Stimulated activated CD4-positive, alpha-beta T cell treated with anti-CD3 and anti-CD28 coated beads, Interleukin-2, amount 100 ng/mL, for 48 hours (primary cell): ENCODE data around the gene DCLRE1B.
"Not testable (repeated sequence)": the region's sequence is repeated elsewhere in the genome, so short reads cannot be mapped to it uniquely, and the experiment has no call there.

ENCODE experiments used
- DNase-seq, 2 donors: peaks; one replicate each; pipeline ENCODE4 v3.0.0-alpha.2; 2020

Gene DCLRE1B

DNA sequence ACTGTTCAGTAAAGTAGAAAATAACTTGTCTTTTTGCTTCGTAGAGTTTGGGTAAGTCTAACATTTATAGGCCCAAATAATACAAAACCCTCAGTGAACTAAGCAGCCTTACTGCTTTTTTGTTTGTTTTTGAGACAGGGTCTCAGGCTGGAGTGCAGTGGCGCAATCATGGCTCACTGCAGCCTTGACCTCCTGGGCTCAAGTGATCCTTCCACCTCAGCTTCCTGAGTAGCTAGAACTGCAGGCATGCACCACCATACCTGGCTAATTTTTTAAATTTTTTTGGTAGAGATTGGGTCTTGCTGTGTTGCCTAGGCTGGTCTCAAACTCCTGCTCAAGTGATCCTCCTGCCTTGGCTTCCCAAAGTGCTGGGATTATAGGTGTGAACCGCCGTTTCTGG, 43.0 kb downstream of the DCLRE1B start:
- not testable (repeated sequence) for DNase-seq

DNA sequence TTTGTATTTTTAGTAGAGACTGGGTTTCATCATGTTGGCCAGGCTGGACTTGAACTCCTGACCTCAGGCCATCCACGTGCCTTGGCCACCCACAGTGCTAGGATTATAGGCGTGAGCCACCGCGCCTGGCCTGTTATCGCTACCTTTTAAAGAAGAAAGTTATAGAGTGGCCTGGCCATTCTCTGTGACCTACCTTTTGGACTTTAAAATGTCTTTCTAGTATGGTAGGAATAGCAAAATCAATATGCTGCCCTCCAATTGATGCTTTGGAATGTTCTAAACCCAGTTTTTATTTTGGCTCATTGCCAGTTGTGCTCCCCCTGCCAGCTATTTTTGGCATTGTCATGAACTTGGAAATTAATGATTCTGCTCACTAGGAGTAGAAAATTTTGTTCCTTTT, 43.9 kb downstream of the DCLRE1B start:
- no peak for DNase-seq

DNA sequence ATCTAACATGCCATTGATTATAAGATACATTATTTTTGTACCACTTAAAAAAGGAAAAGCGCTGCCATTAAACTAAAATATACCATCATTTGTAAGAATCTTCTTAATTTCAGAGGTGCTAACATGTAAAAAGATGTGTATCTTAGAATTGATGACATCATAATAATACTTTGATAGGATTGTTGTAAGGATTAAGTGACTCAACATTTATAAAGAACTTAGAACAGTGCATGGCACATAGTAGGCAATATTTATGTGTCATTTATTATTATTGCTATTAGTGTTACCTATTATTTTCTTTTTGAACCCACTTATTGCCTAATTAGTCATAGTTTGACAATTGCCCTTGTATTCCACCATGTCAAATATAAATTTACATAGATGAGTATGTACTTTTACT, 45.8 kb downstream of the DCLRE1B start:
- DNase-seq, result no peak

DNA sequence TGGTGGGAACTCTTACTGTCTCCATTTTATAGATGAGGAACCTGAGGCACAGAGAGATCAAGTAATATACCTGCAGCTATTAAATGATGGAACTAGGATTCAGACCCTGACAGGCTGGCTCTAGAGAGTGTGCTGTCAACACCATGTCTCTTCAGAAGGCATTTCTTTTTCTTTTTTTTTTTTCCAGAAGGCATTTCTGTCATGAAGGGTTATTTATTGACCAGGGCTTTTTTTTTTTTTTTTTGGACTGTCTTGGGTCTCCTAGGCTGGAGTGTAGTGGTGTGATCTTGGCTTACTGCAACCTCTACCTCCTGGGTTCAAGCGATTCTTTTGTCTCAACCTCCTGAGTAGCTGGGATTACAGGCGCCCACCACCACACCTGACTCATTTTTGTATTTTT, 46.6 kb downstream of the DCLRE1B start:
- DNase-seq, result no peak

GRCh38 chr1:113957984-113958383, 52.9 kb downstream of the DCLRE1B start:
- DNase-seq, result no peak

GRCh38 chr1:113958691-113959090, 53.6 kb downstream of the DCLRE1B start:
- DNase-seq, result no peak

DNA sequence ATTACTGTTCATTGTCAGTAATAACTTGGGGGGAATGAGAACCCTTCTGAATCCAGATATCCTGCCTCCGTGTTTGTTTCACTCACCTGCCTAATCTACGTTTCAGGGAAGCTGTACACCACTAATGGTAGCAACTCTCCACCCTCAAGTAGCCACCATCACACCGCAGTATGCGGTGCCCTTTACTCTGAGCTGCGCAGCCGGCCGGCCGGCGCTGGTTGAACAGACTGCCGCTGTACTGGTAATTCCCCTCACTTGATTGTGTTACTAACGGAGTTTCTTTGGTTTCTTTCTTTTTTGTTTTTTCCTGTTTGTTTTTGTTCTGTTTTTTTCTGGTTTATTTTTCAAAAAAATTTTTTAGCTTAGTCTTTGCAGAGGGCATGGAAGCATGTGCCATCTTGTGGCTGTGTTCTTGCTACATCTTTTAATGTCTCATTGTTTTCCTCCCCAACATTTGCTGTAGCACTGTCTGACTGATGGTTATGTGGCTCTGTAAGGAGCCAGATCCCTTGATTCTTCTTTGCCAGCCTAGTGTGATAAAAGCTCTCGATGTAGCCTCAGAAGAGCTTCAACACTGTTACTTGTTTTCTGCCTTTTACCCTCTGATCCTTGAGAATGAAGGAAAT, 58.3 kb downstream of the DCLRE1B start:
- no peak for DNase-seq
